Endodermal cell (in vitro differentiated cells): Measurements from ENCODE around the gene CNTFR. TPM values are rescaled to one million over a fixed set of nuclear protein-coding genes. Genes with fewer than 3 reads are reported as not detected.

Experiments used
- DNase-seq: peaks from one replicate; pipeline ENCODE4 v3.0.0-alpha.2; 2017
- H3K27ac ChIP-seq: 2 replicates; pipeline ENCODE4 v1.5.1; 2013; ENCODE audit warnings: mild to moderate bottlenecking, low read depth, low read length, moderate library complexity
- H3K27me3 ChIP-seq: 2 replicates; pipeline ENCODE4 v1.6.1; 2013; ENCODE audit warnings: mild to moderate bottlenecking, low read length, moderate library complexity; ENCODE audit not compliant: insufficient read depth, control insufficient read depth, poor library complexity, severe bottlenecking
- H3K36me3 ChIP-seq: 2 replicates; pipeline ENCODE4 v1.7.0; 2013; ENCODE audit warnings: mild to moderate bottlenecking, low read length, moderate library complexity; ENCODE audit not compliant: control insufficient read depth, insufficient read depth
- H3K4me1 ChIP-seq: one replicate; pipeline ENCODE4 v1.7.0; 2013; ENCODE audit warnings: low read length; ENCODE audit not compliant: control insufficient read depth, insufficient read depth
- H3K4me3 ChIP-seq: 2 replicates; pipeline ENCODE4 v1.5.1; 2013; ENCODE audit warnings: mild to moderate bottlenecking, low read length, moderate library complexity
- H3K9ac ChIP-seq: 2 replicates; pipeline ENCODE4 v1.6.1; 2013; ENCODE audit warnings: mild to moderate bottlenecking, low read length, moderate library complexity; ENCODE audit not compliant: poor library complexity, severe bottlenecking; ENCODE audit errors: extremely low read depth
- H3K9me3 ChIP-seq: 2 replicates; pipeline ENCODE4 v1.6.1; 2013; ENCODE audit warnings: mild to moderate bottlenecking, low read length, moderate library complexity; ENCODE audit not compliant: control insufficient read depth
- H3K27ac Mint-ChIP-seq: 2 replicates; pipeline ENCODE4 v1.8.0; 2020; ENCODE audit warnings: mixed read lengths
- H3K27me3 Mint-ChIP-seq: 2 replicates; pipeline ENCODE4 v1.8.0; 2021; ENCODE audit warnings: mild to moderate bottlenecking, mixed read lengths; ENCODE audit not compliant: insufficient read depth
- H3K36me3 Mint-ChIP-seq: 2 replicates; pipeline ENCODE4 v1.8.0; 2020; ENCODE audit warnings: low read depth, mixed read lengths
- H3K4me1 Mint-ChIP-seq: 2 replicates; pipeline ENCODE4 v1.8.0; 2020; ENCODE audit warnings: mixed read lengths
- H3K4me3 Mint-ChIP-seq: 2 replicates; pipeline ENCODE4 v1.8.0; 2020; ENCODE audit warnings: mild to moderate bottlenecking, moderate library complexity, mixed read lengths
- H3K9me3 Mint-ChIP-seq: 2 replicates; pipeline ENCODE4 v1.8.0; 2020; ENCODE audit warnings: mild to moderate bottlenecking, mixed read lengths
- WGBS, 2 experiments: methylation state at CpG; one replicate each; pipeline versions ENCODE4 v1.1.5 to v1.1.7; 2013; ENCODE audit warnings: missing lambda C conversion rate in 2 of 2, mixed read lengths in 1 of 2; ENCODE audit not compliant: insufficient coverage in 1 of 2, insufficient read length in 1 of 2; 5-methylcytosine and 5-hydroxymethylcytosine counted together
- total RNA-seq, 2 donors: library from RNA; stranded (reverse); fragmentation: NEBNext Ultra II Directional in 1 of 2; extraction: Animal tissue kit (Norgen Biotek cat#: 25700) in 1 of 2; gene quantifications; 2 replicates in 1 of 2; 3 replicates in 1 of 2; pipeline ENCODE4 v1.2.1, GENCODE V29; 2021
- TF ChIP-seq, protein P1 (sequence below): fragments of 200-600 bp; sonication (generic); conservative IDR thresholded peaks from 2 replicates; pipeline ENCODE4 v1.5.0; 2021; ENCODE audit warnings: antibody characterized with exemption, mild to moderate bottlenecking

Gene CNTFR
- total RNA-seq, 2 donors from 2014 or later, result 0.53 to 1.6 TPM

DNA sequence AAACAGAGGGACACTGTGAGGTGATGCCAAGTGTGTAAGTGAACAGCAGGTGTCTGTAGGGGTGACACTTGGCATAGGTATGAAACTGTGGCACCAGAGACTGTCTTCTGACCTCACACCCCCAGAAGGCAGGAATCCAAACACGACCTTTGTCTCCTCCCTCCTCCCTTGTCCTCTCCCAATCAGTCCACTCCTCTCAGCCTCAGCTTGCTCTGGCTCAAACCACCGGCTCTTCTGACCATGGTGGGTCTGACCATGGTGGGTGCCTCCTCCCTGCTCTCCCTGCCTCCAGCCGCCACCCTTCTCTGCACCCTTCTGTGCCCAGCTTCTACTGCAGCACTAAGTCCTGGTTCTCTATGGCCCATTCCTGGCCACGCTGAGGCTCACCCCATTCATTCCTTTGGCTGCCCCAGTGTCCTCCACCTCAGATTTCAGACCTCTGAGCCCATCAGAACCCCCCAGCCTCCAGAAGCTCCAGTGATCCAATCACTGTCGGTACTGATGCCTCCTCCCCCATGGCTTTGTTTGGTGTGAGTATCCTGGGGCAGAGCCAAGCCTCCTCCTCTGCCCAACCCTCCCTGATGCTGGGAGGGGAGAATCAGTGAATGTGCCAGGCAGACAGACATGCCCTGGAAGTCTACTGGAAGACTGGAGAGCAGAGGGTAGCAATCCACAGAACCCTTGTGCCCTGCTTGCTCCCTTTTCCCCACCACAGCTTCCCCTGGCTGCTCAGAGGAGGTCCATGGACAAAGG lies 41.1 kb upstream of the CNTFR start:
- TF ChIP-seq, protein P1, sequence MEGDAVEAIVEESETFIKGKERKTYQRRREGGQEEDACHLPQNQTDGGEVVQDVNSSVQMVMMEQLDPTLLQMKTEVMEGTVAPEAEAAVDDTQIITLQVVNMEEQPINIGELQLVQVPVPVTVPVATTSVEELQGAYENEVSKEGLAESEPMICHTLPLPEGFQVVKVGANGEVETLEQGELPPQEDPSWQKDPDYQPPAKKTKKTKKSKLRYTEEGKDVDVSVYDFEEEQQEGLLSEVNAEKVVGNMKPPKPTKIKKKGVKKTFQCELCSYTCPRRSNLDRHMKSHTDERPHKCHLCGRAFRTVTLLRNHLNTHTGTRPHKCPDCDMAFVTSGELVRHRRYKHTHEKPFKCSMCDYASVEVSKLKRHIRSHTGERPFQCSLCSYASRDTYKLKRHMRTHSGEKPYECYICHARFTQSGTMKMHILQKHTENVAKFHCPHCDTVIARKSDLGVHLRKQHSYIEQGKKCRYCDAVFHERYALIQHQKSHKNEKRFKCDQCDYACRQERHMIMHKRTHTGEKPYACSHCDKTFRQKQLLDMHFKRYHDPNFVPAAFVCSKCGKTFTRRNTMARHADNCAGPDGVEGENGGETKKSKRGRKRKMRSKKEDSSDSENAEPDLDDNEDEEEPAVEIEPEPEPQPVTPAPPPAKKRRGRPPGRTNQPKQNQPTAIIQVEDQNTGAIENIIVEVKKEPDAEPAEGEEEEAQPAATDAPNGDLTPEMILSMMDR, result no peak
- H3K4me1 ChIP-seq, result no peaks in the 10 kb centered on the region
- no peak for DNase-seq
- Mint-ChIP-seq H3K36me3 (peaks cover 9% of the 10 kb centered on the region), H3K4me3 (no peak overlapping the region), H3K9me3 (no peaks in the 10 kb centered on the region), H3K4me1 (peaks cover 19% of the 10 kb centered on the region), H3K27ac (no peak overlapping the region), H3K27me3 (peaks cover 73% of the 10 kb centered on the region)
- H3K9ac ChIP-seq, result no peak overlapping the region
- H3K36me3 ChIP-seq, result no peaks in the 10 kb centered on the region
- WGBS, 2 experiments, result 55 to 72% methylated on average over 3 to 5 of the region's 5 CpGs
- no peaks in the 10 kb centered on the region for H3K9me3 ChIP-seq
- H3K27me3 ChIP-seq, result peaks cover 69% of the 10 kb centered on the region
- H3K4me3 ChIP-seq, result no peak overlapping the region
- no peak overlapping the region for H3K27ac ChIP-seq

DNA sequence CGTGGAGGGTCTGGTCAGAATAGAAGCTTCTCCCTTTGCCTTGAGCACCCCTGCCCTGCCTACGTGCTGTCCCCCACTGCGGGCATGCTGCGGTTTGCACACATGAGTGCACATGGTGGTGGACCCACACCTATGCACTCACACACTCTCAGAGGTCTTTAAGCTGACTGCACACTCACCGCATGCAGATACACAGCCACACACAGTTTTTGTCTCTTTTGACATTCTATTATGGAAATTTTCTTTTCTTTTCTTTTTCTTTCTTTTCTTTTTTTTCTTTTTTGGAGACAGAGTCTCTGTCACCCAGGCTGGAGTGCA lies 39.9 kb upstream of the CNTFR start:
- Histone ChIP-seq H3K27me3 (peaks cover 71% of the 10 kb centered on the region), H3K4me3 (peak overlapping the region; percentile 63), H3K4me1 (peaks cover 4% of the 10 kb centered on the region), H3K9me3 (no peaks in the 10 kb centered on the region), H3K36me3 (no peaks in the 10 kb centered on the region), H3K27ac (no peak overlapping the region), H3K9ac (no peak overlapping the region)
- H3K4me1 Mint-ChIP-seq, result peaks cover 22% of the 10 kb centered on the region
- 44 to 53% methylated on average over 5 of the region's 5 CpGs for WGBS, 2 experiments
- H3K27ac Mint-ChIP-seq, result no peak overlapping the region
- H3K4me3 Mint-ChIP-seq, result peak overlapping the region; percentile 56
- no peaks in the 10 kb centered on the region for H3K36me3 Mint-ChIP-seq
- peaks cover 82% of the 10 kb centered on the region for H3K27me3 Mint-ChIP-seq
- no peaks in the 10 kb centered on the region for H3K9me3 Mint-ChIP-seq
- TF ChIP-seq, protein P1, result no peak
- no peak for DNase-seq

DNA sequence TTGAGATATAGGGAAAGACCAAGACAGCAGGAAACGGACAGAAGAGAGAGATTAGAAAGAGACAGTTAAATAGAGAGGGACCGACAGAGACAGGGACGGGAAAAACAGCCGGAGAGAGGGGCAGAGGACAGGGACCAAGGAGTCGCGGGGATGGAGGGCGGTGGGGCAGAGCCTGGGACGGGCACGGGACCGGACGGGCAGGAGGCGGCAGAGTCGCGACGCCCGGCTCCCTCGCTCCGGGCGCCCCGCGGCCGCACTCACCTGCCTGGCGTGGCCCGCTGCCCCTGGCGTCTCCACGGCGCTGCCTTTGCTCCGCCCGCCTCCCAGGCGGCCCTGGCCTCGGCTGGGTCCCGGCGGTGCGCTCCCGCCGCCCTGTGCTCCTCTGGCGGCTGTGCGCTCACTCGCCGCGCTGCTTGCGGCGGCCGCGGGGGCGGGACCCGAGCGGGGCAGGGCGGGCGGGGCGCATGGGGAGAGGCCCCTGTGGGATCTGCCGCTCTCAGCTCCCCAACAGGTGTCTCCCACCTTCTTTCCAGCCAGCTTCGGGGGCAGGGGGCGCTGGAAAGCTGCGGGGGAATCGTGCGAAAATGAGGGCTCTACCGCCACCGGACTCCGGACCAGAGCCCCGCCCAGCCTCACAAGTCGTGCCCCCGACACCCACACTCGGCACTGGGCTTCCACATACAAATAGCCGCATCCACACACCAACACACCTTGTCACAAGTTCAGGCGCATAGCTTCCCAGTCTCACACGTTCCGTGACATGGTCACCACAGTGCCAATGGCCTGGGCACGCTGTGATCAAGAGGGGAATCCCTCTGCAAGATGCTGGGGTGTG lies 39.3 kb upstream of the CNTFR start, which contains the start of gene ARID3C:
Gene ARID3C (minus strand): TSS at position 411 of the 835 bp plus-strand sequence. CDS start 1,052 bp downstream, outside the sequence.
- DNase-seq, result peak; percentile 77
- Mint-ChIP-seq H3K4me3 (peak within 1 kb of the TSS; percentile 56), H3K36me3 (no peaks in the 10 kb centered on the region), H3K4me1 (peaks cover 24% of the 10 kb centered on the region), H3K9me3 (no peaks in the 10 kb centered on the region), H3K27ac (no peak within 1 kb of the TSS), H3K27me3 (peaks cover 88% of the 10 kb centered on the region)
- peaks cover 71% of the 10 kb centered on the region for H3K27me3 ChIP-seq
- peaks cover 7% of the 10 kb centered on the region for H3K4me1 ChIP-seq
- TF ChIP-seq, protein P1, result no peak
- H3K36me3 ChIP-seq, result no peaks in the 10 kb centered on the region
- no peak within 1 kb of the TSS for H3K9ac ChIP-seq
- WGBS, 2 experiments, result 3% methylated on average over 28 to 69 of the region's 69 CpGs
- H3K4me3 ChIP-seq, result peak within 1 kb of the TSS; percentile 69
- no peak within 1 kb of the TSS for H3K27ac ChIP-seq
- H3K9me3 ChIP-seq, result no peaks in the 10 kb centered on the region
